C1 segment of cervical spinal cord (tissue), 14 donors: ENCODE measurements around the gene ACD.
"Not testable (repeated sequence)": the region's sequence is repeated elsewhere in the genome, so short reads cannot be mapped to it uniquely, and the experiment has no call there.

Experiments used
- DNase-seq, 14 donors: peaks; one replicate each; lab custom pipeline; 2025; lab: John Stamatoyannopoulos, UW

ACD gene

DNA sequence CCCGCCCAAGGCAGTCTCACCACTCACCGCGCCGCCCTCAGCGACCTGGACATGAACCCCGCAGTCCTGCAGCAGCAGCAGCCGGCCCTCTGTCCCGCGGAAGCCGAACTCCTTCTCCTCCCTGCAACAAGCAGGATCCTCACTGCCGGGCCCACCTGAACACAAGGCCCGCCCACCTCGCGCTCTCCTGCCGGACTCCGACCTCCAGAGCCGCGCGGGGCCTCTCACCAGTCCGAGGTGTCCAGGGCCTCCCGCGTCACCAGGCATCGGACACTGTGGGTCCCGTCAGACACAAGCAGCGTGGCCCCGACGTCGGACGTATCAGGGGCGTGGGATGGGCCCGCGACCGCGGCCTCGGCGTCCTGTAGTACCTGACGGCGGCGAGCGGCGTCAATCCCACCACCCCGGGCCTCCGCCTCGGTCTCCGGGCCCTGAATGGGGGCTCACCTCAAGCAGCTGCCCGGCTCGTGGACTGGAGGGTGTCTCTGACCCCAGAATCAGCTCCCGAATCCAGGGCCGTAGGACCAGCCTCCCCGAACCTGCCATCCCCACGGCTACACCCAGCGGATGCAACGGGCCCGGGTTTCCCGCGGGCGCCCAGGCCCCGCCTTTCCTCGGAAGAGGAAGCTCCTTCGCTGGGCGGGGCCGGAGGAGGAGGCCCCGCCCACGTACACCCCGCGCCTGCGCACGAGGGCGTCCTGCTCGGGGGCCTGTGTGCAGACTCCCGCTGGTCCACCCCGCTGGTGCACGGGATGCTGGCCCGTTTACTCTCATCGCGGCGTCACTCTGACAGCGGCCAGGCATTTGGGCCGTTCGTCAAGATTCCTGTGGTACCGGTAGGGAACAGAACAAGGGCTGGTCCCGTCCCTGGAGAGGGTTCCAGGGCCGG is at the start of gene ACD:
TSS of gene ACD (minus strand) at position 586 of the 889 bp plus-strand sequence. CDS start at position 546, 40 bp downstream.
- peak; percentile 57 to 92 (median 86) for DNase-seq

- DNase-seq, result no peak
Observed at GRCh38 chr16:67709050-67709449, 49.0 kb upstream of the ACD start.

- no peak for DNase-seq
Observed at GRCh38 chr16:67708368-67708771, 48.3 kb upstream of the ACD start.

DNA sequence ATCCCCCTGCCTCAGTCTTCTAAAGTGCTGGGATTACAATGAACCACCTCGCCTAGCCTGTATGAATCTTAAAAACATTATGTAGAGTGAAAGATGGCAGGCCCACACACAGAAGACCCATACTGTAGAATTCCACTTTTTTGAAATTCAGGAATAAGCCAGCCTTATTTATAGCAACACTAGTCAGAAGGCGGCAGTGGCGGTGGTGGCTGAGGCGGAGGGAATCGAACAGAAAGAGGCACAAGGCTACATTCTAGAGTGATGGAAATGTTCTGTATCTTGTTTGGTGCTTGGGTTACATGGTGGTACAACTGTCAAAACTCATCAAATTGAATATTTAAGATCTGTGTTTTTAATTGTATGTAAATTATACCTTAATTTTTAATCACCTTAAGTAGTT is 47.7 kb upstream of the ACD start:
- no peak for DNase-seq

DNA sequence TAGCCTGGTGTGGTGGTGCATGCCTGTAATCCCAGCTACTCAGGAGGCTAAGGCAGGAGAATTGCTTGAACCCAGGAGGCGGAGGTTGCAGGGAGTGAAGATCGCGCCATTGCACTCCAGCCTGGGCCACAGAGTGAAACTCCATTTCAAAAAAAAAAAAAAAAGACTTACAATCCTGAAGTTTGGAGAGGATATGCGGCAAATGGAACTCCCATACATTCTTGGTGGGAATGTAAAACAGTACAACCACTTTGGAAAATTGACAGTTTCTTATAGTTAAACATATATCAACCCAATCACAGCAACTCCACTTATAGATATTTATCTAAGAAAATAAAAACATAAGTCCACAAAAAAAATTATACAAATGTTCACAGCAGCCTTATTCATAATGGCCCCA is 47.1 kb upstream of the ACD start:
- no peak for DNase-seq

DNA sequence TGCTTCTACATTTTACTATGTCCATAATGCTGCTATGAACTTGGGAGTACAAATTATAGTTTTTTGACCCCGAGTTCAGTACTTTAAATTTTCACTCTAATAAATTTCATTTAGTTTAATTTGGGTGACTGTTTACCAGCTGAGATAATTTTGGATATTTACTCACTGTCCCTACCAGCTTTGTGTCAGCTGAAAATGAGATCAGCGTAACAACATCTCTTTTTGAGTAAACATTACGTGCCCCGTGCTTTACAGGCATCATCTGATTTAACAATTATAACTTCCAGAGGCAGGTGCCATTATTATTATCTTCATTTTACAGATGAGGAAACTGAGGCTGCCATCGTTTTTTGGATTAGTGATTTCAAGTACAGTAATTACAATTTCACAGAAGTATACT is 44.0 kb upstream of the ACD start:
- no peak for DNase-seq

DNA sequence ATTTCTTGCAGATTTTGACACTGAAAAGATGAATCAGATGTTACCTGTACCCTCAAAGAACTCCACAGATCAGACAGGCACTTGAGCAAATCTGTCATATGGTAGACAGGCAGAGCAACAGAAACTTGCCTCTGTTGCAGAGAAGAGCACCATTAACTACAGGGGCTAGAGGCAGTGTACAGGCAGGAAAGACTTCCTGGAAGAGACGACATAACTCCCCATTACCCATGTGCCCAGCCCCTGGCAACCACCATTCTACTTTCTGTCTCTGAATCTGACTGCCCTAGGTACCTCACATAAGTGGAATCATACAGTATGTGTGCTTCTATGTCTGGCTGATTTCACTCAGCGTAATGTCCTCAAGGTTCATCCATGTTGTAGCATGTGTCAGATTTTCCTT is 43.6 kb upstream of the ACD start:
- DNase-seq, result no peak

DNA sequence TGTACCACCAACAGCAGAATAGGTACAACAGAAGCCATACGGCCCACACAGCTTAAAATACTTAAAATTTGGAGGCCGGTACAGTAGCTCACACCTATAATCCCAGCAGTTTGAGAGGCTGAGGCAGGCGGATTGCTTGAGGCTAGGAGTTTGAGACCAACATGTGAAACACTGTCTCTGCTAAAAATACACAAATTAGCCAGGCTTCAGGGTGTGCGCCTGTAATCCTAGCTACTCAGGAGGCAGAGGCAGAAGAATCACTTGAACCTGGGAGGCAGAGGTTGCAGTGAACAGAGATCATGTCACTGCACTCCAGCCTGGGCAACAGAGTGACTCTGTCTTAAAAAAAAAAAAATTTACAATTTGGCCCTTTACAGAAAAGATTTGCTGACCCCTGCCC is 42.1 kb upstream of the ACD start:
- DNase-seq, result no peak

DNA sequence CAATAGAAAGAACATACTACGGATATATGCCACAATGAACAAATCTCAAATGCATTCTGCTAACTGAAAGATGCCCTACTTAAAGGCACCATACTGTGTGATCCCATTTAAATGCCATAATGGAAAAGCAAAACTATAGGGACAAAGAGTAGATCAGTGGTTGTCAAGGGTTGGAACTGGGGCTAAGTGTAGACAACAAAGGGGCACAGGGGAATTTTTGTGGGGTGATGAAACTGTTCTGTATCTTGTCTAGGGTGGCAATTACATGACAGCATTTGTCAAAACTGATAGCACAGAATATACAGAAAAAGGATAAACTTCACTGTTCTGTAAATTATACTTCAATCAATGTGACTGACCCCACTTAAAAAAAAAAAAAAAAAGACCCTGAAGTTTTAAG is 41.4 kb upstream of the ACD start:
- DNase-seq, result no peak

DNA sequence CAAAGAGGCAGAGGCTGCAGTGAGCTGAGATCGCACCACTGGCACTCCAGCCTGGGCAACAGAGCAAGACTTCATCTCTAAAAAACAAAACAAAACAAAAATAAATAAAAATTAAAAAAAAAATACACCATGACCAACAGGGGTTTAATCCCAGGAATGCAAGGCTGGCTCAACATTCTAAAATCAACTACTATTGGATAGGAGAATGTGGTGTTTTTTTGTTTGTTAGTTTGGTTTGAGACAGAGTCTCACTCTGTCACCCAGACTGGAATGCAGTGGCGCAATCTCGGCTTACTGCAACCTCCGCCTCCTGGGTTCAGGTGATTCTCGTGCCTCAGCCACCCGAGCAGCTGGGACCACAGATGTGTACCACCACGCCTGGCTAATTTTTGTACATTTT is 39.2 kb upstream of the ACD start:
- DNase-seq, result no peak

GRCh38 chr16:67697422-67698185 is 37.5 kb upstream of the ACD start:
- no peak for DNase-seq

- DNase-seq, result peak in 1 of 14 donors; percentile 85
Observed at GRCh38 chr16:67694611-67695010, 34.6 kb upstream of the ACD start.

DNA sequence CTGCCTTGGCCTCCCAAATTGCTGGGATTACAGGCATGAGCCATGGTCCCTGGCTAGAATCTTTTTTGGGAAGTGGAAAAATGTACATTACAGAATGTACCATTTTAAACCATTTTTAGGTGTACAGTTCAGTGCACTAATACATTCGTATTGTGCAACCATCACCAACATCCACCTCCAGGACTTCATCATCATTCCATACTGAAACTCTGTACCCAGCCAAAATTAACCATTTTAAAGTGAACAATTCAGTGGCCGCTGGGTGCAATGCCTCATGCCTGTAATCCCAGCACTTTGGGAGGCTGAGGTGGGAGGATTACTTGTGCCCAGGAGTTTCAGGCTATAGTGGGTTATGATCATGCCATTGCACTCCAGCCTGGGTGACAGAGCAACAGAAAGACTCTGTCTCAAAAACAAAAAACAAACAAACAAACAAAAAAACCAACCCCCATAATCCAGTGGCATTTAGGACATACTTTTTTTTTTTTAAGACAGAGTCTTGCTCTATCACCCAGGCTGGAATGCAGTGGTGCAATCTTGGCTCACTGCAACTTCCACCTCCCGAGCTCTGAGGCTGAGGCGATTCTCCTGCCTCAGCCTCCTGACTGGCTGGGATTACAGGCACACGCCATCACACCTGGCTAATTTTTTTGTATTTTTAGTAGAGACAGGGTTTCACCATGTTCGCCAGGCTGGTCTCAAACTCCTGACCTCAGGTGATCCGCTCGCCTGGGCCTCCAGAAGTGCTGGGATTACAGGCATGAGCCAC is 33.6 kb upstream of the ACD start:
- DNase-seq, result not testable (repeated sequence)

- no peak for DNase-seq
Observed at GRCh38 chr16:67685388-67686112, 25.5 kb upstream of the ACD start.

- no peak for DNase-seq
Observed at GRCh38 chr16:67683767-67684166, 23.7 kb upstream of the ACD start.

DNA sequence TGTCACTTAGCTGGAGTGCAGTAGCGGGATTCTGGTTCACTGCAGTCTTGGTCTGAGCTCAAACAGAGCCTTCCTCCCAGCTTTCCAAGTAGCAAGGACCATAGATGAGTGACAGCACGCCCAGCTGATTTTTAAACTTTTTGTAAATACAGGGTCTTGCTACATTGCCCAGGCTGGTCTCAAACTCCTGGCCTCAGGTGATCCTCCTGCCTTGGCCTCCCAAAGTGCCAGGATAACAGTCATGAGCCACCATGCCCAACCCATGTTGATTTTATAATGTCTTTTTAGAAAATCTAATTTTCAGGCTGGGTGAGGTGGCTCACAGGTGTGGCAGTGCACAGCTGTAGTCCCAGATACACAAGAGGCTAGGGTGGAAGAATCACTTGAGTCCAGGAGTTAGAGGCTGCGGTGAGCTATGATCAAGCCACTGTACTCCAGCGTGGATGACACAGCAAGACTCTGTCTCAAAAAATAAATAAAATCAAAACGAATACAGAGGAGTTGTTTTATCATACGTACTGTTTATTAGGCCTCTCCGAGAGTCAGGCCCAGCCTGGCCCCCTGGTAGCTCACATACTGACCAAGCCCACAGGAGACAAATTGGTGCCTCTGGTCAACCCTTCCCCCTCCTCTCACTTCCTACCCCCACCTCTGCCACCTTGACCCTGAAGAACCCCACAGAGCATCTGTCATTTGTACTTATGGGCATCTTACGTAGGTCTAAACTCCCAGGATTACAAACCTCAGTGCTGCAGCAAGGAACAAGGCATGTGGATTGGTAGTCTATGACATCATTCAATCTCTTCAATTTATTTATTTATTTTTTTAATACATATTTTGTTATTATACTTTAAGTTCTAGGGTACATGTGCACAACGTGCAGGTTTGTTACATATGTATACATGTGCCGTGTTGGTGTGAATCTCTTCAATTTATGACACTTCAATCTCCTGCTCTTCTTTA is 20.2 kb upstream of the ACD start:
- no peak for DNase-seq

GRCh38 chr16:67678354-67679023 is 18.4 kb upstream of the ACD start:
- no peak for DNase-seq

DNA sequence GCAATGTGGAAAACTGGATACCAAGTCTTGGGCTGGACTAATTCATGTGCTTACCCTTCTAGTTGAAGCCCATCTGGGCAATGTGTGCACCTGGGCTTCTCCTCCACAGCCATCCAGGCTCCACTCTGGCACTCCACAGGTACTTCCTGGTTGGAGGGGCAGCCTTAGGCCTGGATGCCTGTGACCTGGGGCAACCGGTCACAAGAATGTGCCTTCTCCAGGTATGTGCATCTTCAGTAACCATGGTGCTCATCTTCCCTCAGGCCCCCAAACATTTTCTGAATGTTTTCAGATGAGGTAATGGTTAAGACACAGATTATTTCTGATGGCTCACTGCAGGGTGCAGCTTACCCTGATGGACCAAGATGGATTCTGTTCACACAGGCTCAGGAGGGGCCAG is 17.7 kb upstream of the ACD start:
- DNase-seq, result no peak

DNA sequence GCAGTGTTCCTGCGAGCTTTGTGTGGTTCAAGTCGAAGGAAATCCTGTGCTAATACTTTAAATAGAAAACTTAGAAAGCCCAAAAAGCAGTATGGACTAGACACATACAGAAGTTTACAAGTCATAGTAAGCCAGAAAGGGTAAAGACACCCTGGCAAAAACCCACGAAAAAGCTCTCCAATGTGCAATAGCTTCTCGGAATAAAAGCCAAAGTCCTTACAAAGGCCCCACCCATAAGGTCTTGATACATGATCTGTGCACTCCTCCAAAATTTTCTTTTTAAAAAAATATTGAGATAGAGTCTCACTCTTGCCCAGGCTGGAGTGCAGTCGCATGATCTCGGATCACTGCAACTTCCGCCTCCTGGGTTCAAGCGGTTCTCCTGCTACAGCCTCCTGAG is 16.9 kb upstream of the ACD start:
- DNase-seq, result no peak

DNA sequence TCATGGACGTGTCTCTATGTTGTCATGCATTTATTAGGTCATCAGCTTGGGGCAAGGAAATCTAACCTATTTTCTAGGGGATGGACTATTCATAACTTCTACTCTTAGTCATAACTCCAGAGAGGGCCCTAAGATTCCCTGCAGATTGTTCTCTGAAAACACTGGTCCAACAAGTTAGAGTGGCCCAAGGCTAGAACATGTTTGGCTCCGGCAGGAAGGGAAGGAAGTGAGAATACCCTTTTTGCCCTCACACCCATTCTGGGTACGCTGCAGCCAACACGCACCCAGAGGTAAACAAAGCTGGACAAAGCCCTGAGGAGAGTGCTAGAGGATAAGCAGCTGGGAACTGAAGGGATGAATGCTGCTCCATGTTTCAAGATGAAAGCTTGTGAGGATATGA is 16.5 kb upstream of the ACD start:
- no peak for DNase-seq
